Measurements from ENCODE around the gene NDC1. TPM values are rescaled to one million over a fixed set of nuclear protein-coding genes. Genes with fewer than 3 reads are reported as not detected.

Gene NDC1
- total RNA-seq, 1 experiment from 2014 or later = 44.8 TPM

DNA sequence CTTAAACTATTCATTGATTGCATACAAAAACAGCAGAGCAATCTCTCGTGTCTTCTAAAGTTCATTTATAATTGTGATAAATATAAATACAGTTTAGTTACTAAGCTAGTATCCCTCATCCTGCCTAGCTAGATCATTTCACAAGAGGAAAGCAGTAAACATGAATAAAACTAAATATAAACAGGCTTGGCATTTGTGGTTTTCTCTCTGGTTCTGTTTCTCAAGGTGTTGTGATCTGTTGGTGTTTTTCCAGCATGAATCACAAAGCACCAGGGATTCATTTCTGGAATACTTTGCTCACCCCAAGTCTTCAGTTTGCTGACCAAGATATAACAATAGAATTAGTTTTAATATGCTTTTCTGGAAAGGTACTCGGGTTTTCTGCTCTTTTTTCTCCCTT is 66.4 kb downstream of the NDC1 start:
- no TSS peak for BruUV-seq (replicated peaks)
- peaks cover 11% of the 10 kb centered on the region for H3K36me3 Mint-ChIP-seq (ENCODE audit: insufficient read depth, unreplicated experiment)
- no peak overlapping the region for H3K4me3 Mint-ChIP-seq (ENCODE audit: low read depth, unreplicated experiment)
- no peak overlapping the region for H3K27ac Mint-ChIP-seq (ENCODE audit: unreplicated experiment)
- no peaks in the 10 kb centered on the region for H3K4me1 Mint-ChIP-seq (ENCODE audit: low read depth, unreplicated experiment)
- DNase-seq = no peak
- intact Hi-C loops (cut with micrococcal nuclease; ENCODE audit: unreplicated experiment) = no loop called here
- TF ChIP-seq, protein P1, sequence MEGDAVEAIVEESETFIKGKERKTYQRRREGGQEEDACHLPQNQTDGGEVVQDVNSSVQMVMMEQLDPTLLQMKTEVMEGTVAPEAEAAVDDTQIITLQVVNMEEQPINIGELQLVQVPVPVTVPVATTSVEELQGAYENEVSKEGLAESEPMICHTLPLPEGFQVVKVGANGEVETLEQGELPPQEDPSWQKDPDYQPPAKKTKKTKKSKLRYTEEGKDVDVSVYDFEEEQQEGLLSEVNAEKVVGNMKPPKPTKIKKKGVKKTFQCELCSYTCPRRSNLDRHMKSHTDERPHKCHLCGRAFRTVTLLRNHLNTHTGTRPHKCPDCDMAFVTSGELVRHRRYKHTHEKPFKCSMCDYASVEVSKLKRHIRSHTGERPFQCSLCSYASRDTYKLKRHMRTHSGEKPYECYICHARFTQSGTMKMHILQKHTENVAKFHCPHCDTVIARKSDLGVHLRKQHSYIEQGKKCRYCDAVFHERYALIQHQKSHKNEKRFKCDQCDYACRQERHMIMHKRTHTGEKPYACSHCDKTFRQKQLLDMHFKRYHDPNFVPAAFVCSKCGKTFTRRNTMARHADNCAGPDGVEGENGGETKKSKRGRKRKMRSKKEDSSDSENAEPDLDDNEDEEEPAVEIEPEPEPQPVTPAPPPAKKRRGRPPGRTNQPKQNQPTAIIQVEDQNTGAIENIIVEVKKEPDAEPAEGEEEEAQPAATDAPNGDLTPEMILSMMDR (IDR thresholded peaks at IDR 0.05; ENCODE audit: unreplicated experiment) = no peak
- CTCF ChIA-PET = interaction anchor here (1.2 kb wide), 1 partner anchor 10 kb away, joined by 3 read pairs; no protein-coding TSS in a partner anchor
- no peaks in the 10 kb centered on the region for H3K9me3 Mint-ChIP-seq (ENCODE audit: low read depth, unreplicated experiment)
- no peaks in the 10 kb centered on the region for H3K27me3 Mint-ChIP-seq (ENCODE audit: unreplicated experiment)

DNA sequence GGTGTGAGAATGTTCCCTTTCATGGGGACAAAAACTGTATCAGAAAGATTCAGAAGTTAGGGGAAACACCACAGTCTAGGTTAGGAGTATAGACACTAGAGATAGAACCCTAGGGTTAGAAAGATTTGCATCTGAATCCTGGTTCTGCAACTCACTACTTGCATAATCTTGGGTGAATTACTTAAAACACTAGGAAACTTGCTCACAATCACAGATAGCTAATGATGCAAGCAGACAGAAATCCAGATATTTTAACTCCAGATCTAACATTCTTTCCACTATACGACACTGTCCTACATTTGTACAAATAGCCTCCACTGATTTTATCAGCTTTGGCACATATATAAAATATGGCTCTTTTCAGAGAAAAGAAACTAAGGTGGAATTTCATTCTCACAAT is 68.3 kb downstream of the NDC1 start:
- no peaks in the 10 kb centered on the region for H3K9me3 Mint-ChIP-seq (ENCODE audit: low read depth, unreplicated experiment)
- H3K27ac Mint-ChIP-seq (ENCODE audit: unreplicated experiment) = no peak overlapping the region
- H3K4me3 Mint-ChIP-seq (ENCODE audit: low read depth, unreplicated experiment) = no peak overlapping the region
- TF ChIP-seq, protein P1 (IDR thresholded peaks at IDR 0.05; ENCODE audit: unreplicated experiment) = no peak
- DNase-seq = no peak
- H3K4me1 Mint-ChIP-seq (ENCODE audit: low read depth, unreplicated experiment) = no peaks in the 10 kb centered on the region
- intact Hi-C loops (cut with micrococcal nuclease; ENCODE audit: unreplicated experiment) = no loop called here
- no TSS peak for BruUV-seq (replicated peaks)
- H3K36me3 Mint-ChIP-seq (ENCODE audit: insufficient read depth, unreplicated experiment) = peaks cover 15% of the 10 kb centered on the region
- H3K27me3 Mint-ChIP-seq (ENCODE audit: unreplicated experiment) = no peaks in the 10 kb centered on the region
- CTCF ChIA-PET = no interaction called here

DNA sequence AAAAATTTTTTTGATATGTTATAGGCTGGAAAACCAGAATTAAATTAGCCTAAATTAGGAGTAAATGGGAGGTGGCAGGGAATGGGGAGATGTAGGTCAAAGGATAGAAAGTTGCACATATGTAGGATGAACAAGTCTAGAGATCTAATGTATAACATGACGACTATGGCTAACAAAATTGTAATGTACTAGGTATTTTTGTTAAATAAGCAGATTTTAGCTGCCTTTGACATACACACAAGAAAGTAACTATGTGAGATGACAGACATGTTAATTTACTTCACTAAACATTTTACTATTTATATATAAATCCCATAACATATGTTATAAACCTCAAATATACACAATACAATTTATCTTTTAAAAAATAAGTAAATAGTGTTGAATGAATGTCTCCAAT is 68.9 kb downstream of the NDC1 start:
- H3K4me1 Mint-ChIP-seq (ENCODE audit: low read depth, unreplicated experiment) = no peaks in the 10 kb centered on the region
- CTCF ChIA-PET = no interaction called here
- no peak overlapping the region for H3K4me3 Mint-ChIP-seq (ENCODE audit: low read depth, unreplicated experiment)
- H3K27me3 Mint-ChIP-seq (ENCODE audit: unreplicated experiment) = no peaks in the 10 kb centered on the region
- intact Hi-C loops (cut with micrococcal nuclease; ENCODE audit: unreplicated experiment) = no loop called here
- H3K27ac Mint-ChIP-seq (ENCODE audit: unreplicated experiment) = no peak overlapping the region
- H3K9me3 Mint-ChIP-seq (ENCODE audit: low read depth, unreplicated experiment) = no peaks in the 10 kb centered on the region
- TF ChIP-seq, protein P1 (IDR thresholded peaks at IDR 0.05; ENCODE audit: unreplicated experiment) = no peak
- no peak for DNase-seq
- no TSS peak for BruUV-seq (replicated peaks)
- peaks cover 18% of the 10 kb centered on the region for H3K36me3 Mint-ChIP-seq (ENCODE audit: insufficient read depth, unreplicated experiment)

DNA sequence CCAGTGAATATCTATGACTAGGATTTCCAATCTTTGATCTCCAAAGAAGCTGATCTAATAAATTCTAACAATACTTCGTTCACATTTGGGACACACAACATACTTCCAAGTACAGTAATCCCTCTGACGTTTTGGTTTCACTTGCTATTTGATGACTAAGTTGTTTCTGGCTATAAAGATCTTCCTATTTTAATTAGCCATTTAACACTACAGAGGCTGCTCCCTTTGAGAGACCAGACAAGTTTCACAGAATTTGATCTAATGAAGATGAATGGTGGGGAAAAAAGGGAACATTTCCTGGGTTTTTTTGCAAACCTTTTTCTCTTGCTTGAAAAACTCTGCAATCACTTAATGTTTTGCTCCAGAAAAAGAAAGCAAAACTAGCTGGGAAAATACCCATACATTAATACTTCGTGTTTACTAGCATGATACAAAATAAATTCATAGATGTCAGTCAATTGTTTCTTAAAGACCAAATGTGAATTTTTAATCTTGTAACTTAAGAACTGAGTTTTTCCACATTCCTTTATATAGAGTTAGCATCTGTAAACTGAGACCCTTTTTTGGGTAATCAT is 71.2 kb downstream of the NDC1 start:
- Mint-ChIP-seq H3K4me3 (ENCODE audit: low read depth, unreplicated experiment) (no peak overlapping the region), H3K4me1 (ENCODE audit: low read depth, unreplicated experiment) (no peaks in the 10 kb centered on the region), H3K36me3 (ENCODE audit: insufficient read depth, unreplicated experiment) (peaks cover 22% of the 10 kb centered on the region), H3K9me3 (ENCODE audit: low read depth, unreplicated experiment) (no peaks in the 10 kb centered on the region), H3K27me3 (ENCODE audit: unreplicated experiment) (no peaks in the 10 kb centered on the region), H3K27ac (ENCODE audit: unreplicated experiment) (no peak overlapping the region)
- CTCF ChIA-PET = no interaction called here
- intact Hi-C loops (cut with micrococcal nuclease; ENCODE audit: unreplicated experiment) = no loop called here
- TF ChIP-seq, protein P1 (IDR thresholded peaks at IDR 0.05; ENCODE audit: unreplicated experiment) = no peak
- BruUV-seq (replicated peaks) = no TSS peak
- DNase-seq = no peak
